CD4-positive, alpha-beta T cell treated with Interleukin-15 for 4 hours (primary cell): ENCODE data around the gene ALDH18A1.
"Not testable (repeated sequence)": the region's sequence is repeated elsewhere in the genome, so short reads cannot be mapped to it uniquely, and the experiment has no call there.

Source experiments
- DNase-seq: peaks from one replicate; pipeline ENCODE4 v3.0.0-alpha.2; 2020; ENCODE audit warnings: low spot score

ALDH18A1 gene

DNA sequence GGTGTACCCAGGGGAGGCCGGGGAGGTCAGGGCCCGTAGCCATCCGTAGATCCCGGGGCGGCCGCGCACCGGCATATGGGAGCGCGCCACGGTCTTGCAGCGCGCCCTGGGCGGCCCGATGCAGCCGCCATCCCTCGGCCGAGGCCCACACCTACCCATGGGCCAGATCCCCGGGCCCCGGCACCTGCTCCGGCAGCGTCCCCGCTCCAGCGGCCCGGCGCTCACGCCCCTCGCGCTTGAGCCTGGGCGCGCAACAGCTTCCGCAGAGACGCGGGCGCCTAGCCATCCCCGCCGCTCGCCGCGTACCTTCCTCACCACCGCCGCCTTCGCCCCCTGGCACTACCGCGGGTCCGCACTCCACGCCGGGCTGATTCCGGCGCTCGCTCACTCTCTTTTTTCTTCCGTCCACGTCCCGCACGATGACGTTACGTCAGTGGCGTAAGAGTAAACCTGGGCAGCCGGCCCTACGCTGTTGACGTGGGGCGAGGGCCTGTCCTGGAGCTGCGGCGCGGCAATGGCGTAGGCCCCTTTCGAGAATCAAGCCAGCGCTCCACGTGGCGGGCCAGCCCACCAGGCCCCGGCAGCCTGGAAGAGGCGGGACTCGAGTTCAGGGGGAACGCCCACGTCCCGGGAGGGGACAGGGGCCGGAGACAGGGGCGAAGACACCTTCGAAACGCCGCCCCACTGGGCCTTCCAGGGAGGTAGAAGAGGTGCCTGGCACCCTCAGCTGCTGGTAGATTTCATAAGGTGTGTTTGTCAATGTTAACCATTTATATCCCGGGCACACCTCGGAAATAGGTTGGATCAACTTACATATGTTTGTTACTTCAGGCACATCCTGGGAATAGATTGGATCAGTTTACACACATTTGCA lies at the start of gene ALDH18A1:
Gene ALDH18A1, minus strand, starts transcription at position 421 of the 874 bp plus-strand sequence. CDS start 3,334 bp downstream, outside the sequence.
- peak; percentile 93 for DNase-seq

DNA sequence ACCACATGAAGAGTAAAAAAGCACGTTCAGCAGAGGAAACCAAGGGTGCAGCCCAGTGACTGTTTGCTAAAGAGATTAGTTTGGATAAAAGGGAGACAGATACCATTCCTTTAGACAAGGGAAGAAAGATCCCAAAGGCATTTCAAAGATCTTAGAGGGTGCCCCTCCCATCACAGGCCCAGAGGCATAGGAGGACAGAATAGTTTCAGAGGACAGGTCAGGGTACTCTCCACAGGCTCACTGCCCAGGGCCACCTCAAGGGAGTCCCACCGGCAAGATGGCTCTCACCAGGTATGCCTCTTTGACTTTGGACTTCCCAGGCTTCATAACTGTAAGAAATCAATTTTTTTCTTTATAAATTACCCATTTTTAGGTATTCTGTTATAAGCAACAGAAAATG lies 41.9 kb upstream of the ALDH18A1 start:
- no peak for DNase-seq

DNA sequence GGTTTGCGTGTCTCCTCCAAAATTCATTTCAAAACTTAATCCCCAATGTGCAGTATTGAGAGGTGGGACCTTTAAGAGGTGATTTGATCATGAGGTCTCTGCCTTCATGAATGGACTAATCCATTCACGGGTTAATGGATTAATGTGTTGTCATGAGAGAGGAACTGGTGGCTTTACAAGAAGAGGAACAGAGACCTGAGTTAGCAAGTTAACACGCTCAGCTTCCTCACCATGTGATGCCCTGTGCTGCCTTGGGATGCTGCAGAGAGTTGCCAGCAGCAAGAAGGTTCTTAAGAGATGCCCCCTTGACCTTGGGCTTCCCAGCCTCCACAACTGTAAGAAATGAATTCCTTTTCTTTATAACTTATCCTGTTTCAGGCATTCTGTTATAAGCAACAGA lies 40.9 kb upstream of the ALDH18A1 start:
- no peak for DNase-seq

DNA sequence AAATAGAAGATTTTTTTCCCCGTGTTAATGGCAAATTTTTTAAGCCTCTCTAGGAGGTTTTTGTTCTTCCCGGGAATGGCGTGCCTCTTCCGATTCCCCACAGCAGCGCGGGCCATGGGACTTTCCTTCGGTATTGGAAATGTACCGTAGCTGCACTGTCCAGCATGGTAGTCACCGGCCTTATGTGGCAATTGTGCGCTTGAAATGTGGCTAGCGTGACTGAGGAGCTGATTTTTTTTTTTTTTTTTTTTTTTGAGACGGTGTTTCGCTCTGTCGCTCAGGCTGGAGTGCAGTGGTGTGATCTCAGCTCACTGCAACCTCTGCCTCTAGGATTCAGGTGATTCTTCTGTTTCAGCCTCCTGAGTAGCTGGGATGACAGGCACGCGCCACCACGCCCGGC lies 38.2 kb upstream of the ALDH18A1 start:
- no peak for DNase-seq

DNA sequence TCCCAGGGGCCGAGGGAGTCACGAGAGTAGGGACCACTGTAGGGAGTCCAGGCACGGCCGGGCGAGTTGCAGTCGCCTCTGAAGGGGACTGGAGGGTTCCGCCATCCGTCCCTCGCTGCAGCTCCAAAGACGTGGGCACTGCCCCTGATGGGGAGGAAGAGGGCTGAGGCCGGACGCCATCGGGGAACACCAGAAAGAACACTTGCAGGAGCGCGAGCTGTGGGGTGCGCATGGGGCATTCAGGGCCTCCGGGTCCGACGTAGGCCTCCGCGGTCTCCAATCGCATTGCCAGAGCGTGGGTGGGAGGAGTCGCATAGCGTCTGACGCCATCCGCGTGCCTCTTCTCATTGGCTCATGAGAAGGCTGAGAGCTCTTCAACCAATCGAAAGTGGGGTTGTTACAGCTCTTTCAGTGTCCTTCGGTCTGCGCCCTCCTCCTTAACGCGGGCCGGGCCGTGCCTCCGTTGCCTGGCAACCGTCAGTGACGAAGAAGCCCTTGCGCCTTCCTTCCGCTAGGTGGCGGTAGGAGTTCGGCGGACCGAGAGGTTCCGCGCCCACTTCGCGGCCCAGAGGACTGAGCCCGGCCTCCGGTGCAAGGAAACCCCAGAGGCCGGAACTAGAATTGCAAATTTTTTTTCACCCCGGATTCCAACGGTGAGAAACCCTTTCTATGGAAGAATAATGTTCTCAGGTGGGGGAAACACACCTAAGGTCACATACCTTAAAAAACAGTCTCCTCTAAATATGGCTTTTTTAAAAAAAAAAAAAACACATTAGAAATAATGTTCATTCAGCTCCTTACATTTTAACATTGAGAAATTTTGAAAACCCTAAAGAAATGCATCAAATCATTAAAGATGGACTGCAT lies 37.4 kb upstream of the ALDH18A1 start, which contains the start of gene TCTN3:
Gene TCTN3, minus strand, starts transcription at position 260 of the 867 bp plus-strand sequence. Its CDS starts 28 bp downstream, at position 232.
- peak; percentile 99 for DNase-seq

DNA sequence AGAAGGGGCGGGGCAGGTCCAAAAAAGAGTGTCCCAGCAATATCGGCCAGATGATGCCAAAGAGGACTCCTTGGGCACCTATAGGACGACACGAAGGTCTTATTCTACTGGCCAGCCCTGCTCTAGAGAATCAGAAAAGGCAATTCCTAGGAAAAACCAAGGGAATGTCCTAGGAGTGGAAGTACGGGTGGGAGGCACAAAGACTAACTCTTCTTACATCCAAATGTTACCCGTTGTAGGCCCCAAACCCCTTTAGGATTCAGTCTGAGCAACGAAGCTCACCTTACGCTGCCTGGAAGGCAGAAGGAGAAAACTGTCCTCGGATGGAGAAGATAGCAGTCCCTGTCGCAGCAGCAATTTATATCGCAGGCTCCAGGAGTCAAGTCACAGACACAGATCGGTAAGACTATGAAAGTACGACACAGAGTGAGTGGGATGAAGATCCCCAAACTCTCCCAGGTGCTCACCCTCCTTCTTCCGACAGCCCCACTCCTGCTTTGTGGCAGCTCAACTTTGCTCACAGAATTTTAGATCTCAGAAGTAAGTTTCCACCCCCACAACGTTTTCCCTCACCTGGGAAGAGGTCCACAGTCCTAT lies 36.7 kb upstream of the ALDH18A1 start:
- no peak for DNase-seq

- DNase-seq = no peak
These were observed 34.8 kb upstream of the ALDH18A1 start for GRCh38 chr10:95691281-95691680.

DNA sequence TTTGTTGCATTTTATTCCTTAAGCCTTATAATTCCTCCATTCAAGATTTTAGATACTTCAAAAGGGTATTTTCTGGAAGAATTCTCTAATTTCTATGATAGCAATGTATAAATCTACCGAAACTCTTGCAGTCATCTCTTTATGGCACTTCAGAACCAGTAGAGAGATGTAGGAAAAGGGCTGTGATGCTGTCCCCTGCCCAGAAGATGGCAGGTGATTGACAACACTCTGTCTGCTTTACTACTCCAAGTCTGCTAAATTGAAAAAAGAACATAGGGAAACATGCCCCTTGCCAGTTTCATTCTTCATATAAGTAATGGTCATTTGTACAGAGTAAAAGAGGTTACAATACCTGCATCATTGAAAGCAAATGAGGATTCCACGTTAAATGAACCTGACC lies 32.1 kb upstream of the ALDH18A1 start:
- no peak for DNase-seq

GRCh38 chr10:95683966-95684365 lies 27.5 kb upstream of the ALDH18A1 start:
- no peak for DNase-seq

GRCh38 chr10:95675403-95676116 lies 19.0 kb upstream of the ALDH18A1 start:
- DNase-seq = no peak

DNA sequence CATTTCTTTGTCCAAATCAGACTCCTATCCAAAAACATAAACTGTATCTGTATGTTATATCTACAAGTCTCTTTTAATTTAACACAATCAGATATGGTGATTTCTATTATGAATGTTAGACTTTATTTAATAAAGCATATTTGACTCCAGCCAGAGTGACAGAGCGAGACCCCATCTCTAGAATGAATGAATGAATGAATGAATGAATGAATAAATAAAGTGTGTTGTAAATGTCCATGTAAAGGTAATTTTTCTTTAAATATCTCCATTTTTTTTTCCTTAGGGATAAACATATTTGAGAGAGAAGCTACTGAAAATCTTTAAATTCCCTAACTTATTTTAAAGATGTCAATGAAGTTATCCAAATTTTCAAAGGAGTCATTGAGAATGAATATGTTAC lies 18.1 kb upstream of the ALDH18A1 start:
- DNase-seq = no peak

- not testable (repeated sequence) for DNase-seq
These were observed 16.1 kb upstream of the ALDH18A1 start for GRCh38 chr10:95672641-95673040.

DNA sequence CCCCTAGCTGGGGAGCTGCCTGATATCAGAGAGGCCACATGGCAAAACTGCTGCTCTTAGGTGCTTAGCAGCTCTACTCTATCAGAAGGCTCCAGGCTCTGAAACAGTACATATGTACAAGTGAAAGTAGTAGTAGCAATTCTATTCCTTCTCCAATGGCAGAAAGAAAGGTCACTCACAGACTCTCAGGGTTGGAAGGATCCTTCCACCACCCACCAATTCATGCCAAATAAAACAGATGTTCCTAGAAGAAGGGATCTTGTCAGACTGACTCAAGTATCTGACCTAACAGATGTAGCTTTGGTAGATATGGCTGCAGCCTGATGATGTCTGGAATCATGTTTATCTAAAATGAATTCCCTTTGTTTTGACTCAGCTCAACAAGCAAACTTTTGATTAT lies 8.0 kb upstream of the ALDH18A1 start:
- DNase-seq = no peak

GRCh38 chr10:95663496-95663895 lies 7.0 kb upstream of the ALDH18A1 start:
- no peak for DNase-seq

GRCh38 chr10:95661818-95662217 lies 5.3 kb upstream of the ALDH18A1 start:
- DNase-seq = no peak

- DNase-seq = no peak
These were observed 3.8 kb upstream of the ALDH18A1 start for GRCh38 chr10:95660283-95660682.

- DNase-seq = no peak
These were observed 739 bp upstream of the ALDH18A1 start for GRCh38 chr10:95657250-95657649.

GRCh38 chr10:95655571-95656290 lies 780 bp downstream of the ALDH18A1 start:
- no peak for DNase-seq

- no peak for DNase-seq
These were observed 2.6 kb downstream of the ALDH18A1 start for GRCh38 chr10:95653895-95654294.

GRCh38 chr10:95651346-95652060 lies 5.0 kb downstream of the ALDH18A1 start:
- no peak for DNase-seq
